SK-N-SH treated with all-trans-retinoic acid at 6 μM for 48 hours (cell line): Measurements from ENCODE around the gene STING1.

Experiments
- ATAC-seq: fragments of 200-7000 bp; cut with Tn5 transposase; 3 replicates; pipeline ENCODE4 v1.9.1; 2020; ENCODE audit warnings: mild to moderate bottlenecking, moderate library complexity
- ARNTL ChIP-seq: fragments of 450-650 bp; formaldehyde crosslinking; IDR thresholded peaks from 2 replicates; pipeline ENCODE4 v1.5.0; 2020; ENCODE audit warnings: low read depth, mild to moderate bottlenecking, moderate library complexity, borderline replicate concordance
- BACH2 ChIP-seq: fragments of 250-450 bp; sonication (Bioruptor Pico); IDR thresholded peaks from 2 replicates; pipeline ENCODE4 v1.9.0; 2021; ENCODE audit warnings: mild to moderate bottlenecking, borderline replicate concordance
- CSDC2 ChIP-seq: fragments of 250-450 bp; sonication (Bioruptor Pico); IDR thresholded peaks from 2 replicates; pipeline ENCODE4 v1.5.0; 2020; ENCODE audit warnings: mild to moderate bottlenecking, moderate library complexity
- ESRRG ChIP-seq: fragments of 250-450 bp; sonication (Bioruptor Pico); IDR thresholded peaks from 2 replicates; pipeline ENCODE4 v1.6.1; 2021; ENCODE audit warnings: mild to moderate bottlenecking
- GLIS3 ChIP-seq: fragments of 250-450 bp; sonication (Bioruptor Pico); IDR thresholded peaks from 2 replicates; pipeline ENCODE4 v1.5.0; 2020; ENCODE audit warnings: mild to moderate bottlenecking, moderate library complexity
- ISL1 ChIP-seq: fragments of 250-450 bp; sonication (Bioruptor Pico); IDR thresholded peaks from 2 replicates; pipeline ENCODE4 v2.1.2; 2022; ENCODE audit warnings: mild to moderate bottlenecking, moderate library complexity
- PPARA ChIP-seq: fragments of 250-450 bp; sonication (Bioruptor Pico); IDR thresholded peaks from 2 replicates; pipeline ENCODE4 v1.5.0; 2020; ENCODE audit warnings: mild to moderate bottlenecking, borderline replicate concordance
- RARB ChIP-seq: fragments of 250-450 bp; sonication (Bioruptor Pico); IDR thresholded peaks from 2 replicates; pipeline ENCODE4 v1.8.0; 2021; ENCODE audit warnings: mild to moderate bottlenecking, moderate library complexity
- SNAI2 ChIP-seq: fragments of 250-450 bp; sonication (Bioruptor Pico); IDR thresholded peaks from 2 replicates; pipeline ENCODE4 v1.5.0; 2020; ENCODE audit warnings: mild to moderate bottlenecking, moderate library complexity
- TCF4 ChIP-seq: fragments of 250-450 bp; sonication (Bioruptor Pico); IDR thresholded peaks from 2 replicates; pipeline ENCODE4 v1.8.0; 2021; ENCODE audit warnings: mild to moderate bottlenecking, moderate library complexity, borderline replicate concordance
- TOX ChIP-seq: fragments of 250-450 bp; sonication (Bioruptor Pico); IDR thresholded peaks from 2 replicates; pipeline ENCODE4 v1.8.0; 2021; ENCODE audit warnings: mild to moderate bottlenecking, moderate library complexity, borderline replicate concordance
- ZC3H10 ChIP-seq: fragments of 250-450 bp; sonication (Bioruptor Pico); IDR thresholded peaks from 2 replicates; pipeline ENCODE4 v1.5.1; 2021; ENCODE audit warnings: mild to moderate bottlenecking, moderate library complexity
- ZFP3 ChIP-seq: fragments of 250-450 bp; sonication (Bioruptor Pico); IDR thresholded peaks from 2 replicates; pipeline ENCODE4 v1.5.0; 2020; ENCODE audit warnings: mild to moderate bottlenecking, moderate library complexity
- ZFP30 ChIP-seq: fragments of 450-650 bp; formaldehyde crosslinking; IDR thresholded peaks from 2 replicates; pipeline ENCODE4 v1.5.0; 2022; ENCODE audit warnings: mild to moderate bottlenecking, moderate library complexity
- ZNF565 ChIP-seq: fragments of 450-650 bp; formaldehyde crosslinking; conservative IDR thresholded peaks from 2 replicates; pipeline ENCODE4 v1.5.0; 2020; ENCODE audit warnings: low read depth, mild to moderate bottlenecking, moderate library complexity
- ZNF70 ChIP-seq: fragments of 450-650 bp; formaldehyde crosslinking; IDR thresholded peaks from 2 replicates; pipeline ENCODE4 v1.5.0; 2020; ENCODE audit warnings: mild to moderate bottlenecking, moderate library complexity
- TF ChIP-seq, protein P1 (sequence below): fragments of 250-450 bp; sonication (Bioruptor Pico); IDR thresholded peaks from 2 replicates; pipeline ENCODE4 v1.8.0; 2021; ENCODE audit warnings: low read depth, mild to moderate bottlenecking, moderate library complexity, borderline replicate concordance
- TF ChIP-seq, protein P2 (sequence below): fragments of 250-450 bp; sonication (Bioruptor Pico); IDR thresholded peaks from 2 replicates; pipeline ENCODE4 v1.5.1; 2021; ENCODE audit warnings: mild to moderate bottlenecking, moderate library complexity
- TF ChIP-seq, protein P3 (sequence below): fragments of 250-450 bp; sonication (Bioruptor Pico); IDR thresholded peaks from 2 replicates; pipeline ENCODE4 v1.5.0; 2020; ENCODE audit warnings: mild to moderate bottlenecking, moderate library complexity
- TF ChIP-seq, protein P4 (sequence below): fragments of 250-450 bp; sonication (Bioruptor Pico); IDR thresholded peaks from 2 replicates; pipeline ENCODE4 v1.5.1; 2020; ENCODE audit warnings: low read depth, mild to moderate bottlenecking, moderate library complexity

The STING1 gene

DNA sequence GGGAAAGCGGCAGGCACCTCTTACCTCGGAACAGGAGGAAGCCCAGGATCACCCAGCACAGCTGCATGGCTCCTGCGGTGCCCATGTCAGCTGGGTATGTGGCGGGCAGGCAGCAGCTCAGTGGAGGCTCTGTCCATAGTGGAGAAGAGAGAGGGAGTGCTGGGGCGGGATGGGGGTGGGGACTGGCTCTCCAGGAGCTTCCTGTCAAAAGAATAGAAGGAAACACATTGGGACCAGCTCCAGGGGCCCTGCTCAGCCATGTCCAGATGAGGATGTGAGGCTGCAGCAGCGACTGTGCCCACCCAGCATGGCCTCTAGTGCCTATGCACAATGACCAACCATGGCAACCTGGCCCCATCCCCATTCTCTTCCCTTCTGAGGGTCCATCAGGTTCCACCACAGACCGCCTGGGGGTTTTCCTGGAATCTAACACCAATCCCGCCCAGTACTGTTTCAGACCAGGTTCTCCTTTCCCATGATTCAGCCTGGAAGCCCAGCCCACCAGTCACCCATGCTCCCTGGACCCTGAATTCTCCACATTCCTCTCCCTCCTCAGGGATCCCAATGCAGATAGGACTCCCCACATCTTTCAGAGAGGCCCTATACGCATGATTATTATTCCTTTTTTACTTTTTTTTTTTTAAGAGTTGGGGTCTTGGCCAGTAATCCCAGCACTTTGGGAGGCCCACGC lies 19.8 kb downstream of the STING1 start, which contains the start of gene ECSCR (continued):
- TF ChIP-seq ZFP3: no peak
- TF ChIP-seq ZNF565 (CRISPR knock-in tag): no peak
- no peak for TF ChIP-seq ZC3H10 (CRISPR knock-in tag)

DNA sequence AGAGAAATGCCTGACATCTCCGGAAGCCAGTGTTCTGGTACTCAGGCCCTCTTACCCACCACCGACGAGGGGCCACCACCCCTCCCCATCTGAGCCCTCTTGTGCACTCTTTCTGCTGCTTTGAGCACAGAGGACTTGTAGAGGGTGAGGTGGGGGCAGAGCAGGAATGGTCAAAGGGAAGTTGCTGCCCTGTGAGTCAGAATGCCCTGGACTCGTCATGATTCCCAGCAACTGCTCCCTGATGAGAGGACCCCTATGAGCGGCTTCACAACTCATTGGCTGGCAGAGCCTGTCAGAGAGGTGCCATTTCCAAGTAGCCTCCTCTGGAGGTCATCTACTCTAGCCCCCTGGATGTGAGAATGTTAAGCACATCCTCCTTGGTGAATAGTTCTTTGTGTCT lies 20.9 kb downstream of the STING1 start:
- no peak for TF ChIP-seq GLIS3 (CRISPR knock-in tag)
- TF ChIP-seq CSDC2 (CRISPR knock-in tag): no peak
- TF ChIP-seq ZFP3: no peak
- TF ChIP-seq ZFP30: no peak
- TF ChIP-seq ISL1 (CRISPR knock-in tag): no peak
- peak; percentile 74 for ATAC-seq

DNA sequence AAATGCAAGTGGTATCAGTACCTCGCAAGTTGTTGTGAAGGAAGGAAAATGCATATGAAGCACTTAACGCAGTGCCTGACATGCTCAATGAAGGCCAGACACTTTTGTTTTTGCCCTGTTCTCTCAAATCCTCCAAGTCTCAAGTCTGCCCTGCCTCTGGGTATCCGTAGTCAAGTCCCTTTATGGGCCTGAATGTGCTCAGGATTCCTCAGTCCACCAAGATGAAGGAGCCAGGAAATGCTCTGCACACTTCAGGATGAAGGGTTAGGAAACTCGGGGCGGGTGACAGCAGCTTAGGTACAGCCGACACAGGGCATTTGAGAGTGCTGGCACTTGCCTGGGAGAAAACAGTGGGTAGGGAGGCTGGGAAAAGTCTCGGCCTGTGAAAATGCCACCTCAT lies 21.4 kb downstream of the STING1 start:
- no peak for TF ChIP-seq ISL1 (CRISPR knock-in tag)
- no peak for TF ChIP-seq ESRRG
- TF ChIP-seq, protein P1, sequence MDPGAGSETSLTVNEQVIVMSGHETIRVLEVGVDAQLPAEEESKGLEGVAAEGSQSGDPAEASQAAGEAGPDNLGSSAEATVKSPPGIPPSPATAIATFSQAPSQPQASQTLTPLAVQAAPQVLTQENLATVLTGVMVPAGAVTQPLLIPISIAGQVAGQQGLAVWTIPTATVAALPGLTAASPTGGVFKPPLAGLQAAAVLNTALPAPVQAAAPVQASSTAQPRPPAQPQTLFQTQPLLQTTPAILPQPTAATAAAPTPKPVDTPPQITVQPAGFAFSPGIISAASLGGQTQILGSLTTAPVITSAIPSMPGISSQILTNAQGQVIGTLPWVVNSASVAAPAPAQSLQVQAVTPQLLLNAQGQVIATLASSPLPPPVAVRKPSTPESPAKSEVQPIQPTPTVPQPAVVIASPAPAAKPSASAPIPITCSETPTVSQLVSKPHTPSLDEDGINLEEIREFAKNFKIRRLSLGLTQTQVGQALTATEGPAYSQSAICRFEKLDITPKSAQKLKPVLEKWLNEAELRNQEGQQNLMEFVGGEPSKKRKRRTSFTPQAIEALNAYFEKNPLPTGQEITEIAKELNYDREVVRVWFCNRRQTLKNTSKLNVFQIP: no peak
- peak; percentile 4; the same call in 2 of the 3 replicates for ATAC-seq

DNA sequence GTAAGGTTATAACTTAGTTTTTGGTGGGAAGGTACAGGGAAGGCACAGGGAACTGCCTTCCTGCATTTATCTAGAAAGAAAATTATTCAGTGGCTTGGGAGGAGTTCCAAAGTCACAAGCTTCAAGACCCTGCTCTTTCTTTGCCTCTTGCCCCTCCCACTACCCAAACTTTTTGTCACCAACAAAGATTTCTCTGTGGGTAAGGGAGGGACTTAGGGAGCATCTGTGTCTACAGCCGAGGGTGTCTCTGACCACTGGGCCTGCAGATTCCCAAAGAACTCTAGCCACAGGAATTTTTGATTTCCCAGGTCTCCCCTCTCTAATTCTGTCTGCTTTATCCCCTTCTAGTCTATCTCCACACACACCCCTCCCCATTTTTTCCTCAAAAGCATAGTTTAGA lies 22.1 kb downstream of the STING1 start:
- ATAC-seq: no peak
- TF ChIP-seq ESRRG (no peak), ZNF70 (no peak), ZFP30 (no peak), ZC3H10 (CRISPR knock-in tag) (no peak), RARB (CRISPR knock-in tag) (no peak), PPARA (CRISPR knock-in tag) (no peak), BACH2 (no peak), SNAI2 (CRISPR knock-in tag) (no peak), ISL1 (CRISPR knock-in tag) (no peak), TOX (CRISPR knock-in tag) (no peak), ZNF565 (CRISPR knock-in tag) (no peak), GLIS3 (CRISPR knock-in tag) (no peak), ARNTL (no peak), CSDC2 (CRISPR knock-in tag) (no peak), TCF4 (CRISPR knock-in tag) (no peak)
- TF ChIP-seq, protein P1: no peak
- TF ChIP-seq, protein P2, sequence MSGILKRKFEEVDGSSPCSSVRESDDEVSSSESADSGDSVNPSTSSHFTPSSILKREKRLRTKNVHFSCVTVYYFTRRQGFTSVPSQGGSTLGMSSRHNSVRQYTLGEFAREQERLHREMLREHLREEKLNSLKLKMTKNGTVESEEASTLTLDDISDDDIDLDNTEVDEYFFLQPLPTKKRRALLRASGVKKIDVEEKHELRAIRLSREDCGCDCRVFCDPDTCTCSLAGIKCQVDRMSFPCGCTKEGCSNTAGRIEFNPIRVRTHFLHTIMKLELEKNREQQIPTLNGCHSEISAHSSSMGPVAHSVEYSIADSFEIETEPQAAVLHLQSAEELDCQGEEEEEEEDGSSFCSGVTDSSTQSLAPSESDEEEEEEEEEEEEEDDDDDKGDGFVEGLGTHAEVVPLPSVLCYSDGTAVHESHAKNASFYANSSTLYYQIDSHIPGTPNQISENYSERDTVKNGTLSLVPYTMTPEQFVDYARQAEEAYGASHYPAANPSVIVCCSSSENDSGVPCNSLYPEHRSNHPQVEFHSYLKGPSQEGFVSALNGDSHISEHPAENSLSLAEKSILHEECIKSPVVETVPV: no peak
- TF ChIP-seq, protein P3, sequence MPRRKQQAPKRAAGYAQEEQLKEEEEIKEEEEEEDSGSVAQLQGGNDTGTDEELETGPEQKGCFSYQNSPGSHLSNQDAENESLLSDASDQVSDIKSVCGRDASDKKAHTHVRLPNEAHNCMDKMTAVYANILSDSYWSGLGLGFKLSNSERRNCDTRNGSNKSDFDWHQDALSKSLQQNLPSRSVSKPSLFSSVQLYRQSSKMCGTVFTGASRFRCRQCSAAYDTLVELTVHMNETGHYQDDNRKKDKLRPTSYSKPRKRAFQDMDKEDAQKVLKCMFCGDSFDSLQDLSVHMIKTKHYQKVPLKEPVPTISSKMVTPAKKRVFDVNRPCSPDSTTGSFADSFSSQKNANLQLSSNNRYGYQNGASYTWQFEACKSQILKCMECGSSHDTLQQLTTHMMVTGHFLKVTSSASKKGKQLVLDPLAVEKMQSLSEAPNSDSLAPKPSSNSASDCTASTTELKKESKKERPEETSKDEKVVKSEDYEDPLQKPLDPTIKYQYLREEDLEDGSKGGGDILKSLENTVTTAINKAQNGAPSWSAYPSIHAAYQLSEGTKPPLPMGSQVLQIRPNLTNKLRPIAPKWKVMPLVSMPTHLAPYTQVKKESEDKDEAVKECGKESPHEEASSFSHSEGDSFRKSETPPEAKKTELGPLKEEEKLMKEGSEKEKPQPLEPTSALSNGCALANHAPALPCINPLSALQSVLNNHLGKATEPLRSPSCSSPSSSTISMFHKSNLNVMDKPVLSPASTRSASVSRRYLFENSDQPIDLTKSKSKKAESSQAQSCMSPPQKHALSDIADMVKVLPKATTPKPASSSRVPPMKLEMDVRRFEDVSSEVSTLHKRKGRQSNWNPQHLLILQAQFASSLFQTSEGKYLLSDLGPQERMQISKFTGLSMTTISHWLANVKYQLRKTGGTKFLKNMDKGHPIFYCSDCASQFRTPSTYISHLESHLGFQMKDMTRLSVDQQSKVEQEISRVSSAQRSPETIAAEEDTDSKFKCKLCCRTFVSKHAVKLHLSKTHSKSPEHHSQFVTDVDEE (CRISPR knock-in tag): no peak
- TF ChIP-seq, protein P4, sequence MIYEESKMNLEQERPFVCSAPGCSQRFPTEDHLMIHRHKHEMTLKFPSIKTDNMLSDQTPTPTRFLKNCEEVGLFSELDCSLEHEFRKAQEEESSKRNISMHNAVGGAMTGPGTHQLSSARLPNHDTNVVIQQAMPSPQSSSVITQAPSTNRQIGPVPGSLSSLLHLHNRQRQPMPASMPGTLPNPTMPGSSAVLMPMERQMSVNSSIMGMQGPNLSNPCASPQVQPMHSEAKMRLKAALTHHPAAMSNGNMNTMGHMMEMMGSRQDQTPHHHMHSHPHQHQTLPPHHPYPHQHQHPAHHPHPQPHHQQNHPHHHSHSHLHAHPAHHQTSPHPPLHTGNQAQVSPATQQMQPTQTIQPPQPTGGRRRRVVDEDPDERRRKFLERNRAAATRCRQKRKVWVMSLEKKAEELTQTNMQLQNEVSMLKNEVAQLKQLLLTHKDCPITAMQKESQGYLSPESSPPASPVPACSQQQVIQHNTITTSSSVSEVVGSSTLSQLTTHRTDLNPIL (CRISPR knock-in tag): no peak
